ENCODE measurements around the gene OTOGL.
A peak's percentile ranks its signal among the peaks of the same experiment; 100 is the strongest.

Gene OTOGL

DNA sequence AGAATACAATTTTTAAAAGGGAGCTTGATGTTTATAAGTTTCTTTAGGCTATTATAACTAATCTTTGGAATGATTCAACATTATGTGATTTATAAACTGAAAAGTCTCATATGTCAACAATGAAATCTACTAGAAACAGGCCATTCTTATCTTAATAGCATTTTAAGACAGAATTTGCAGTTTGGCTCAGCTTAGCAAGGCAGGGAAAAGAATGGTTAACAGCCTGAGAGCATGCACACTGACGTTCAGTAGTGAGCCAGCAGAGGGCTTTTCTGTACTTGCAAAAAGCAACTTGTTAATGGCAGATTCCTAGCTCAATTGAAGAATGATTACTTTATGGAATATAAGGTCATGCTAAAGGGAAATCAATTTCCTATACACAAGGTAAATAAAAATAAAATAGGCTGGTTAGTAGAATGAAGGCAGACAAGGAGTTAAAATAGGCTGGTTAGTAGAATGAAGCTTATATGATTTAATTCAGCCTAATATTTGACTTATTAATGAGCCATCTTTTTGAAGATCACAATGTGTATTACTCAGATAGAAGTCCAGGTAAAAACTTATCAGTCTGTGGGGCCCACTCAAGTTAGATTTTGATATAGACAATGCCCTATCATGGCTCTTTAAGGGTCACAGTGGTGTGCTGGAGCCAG, 95.9 kb downstream of the OTOGL start:
- Histone ChIP-seq H3K4me3 (ENCODE audit: low read length) (no peak overlapping the region), H3K9me3 (ENCODE audit: control insufficient read depth, insufficient read depth, low read length) (no peaks in the 10 kb centered on the region), H3K9me2 (replicated peaks; ENCODE audit: control insufficient read depth, low read length) (no peaks in the 10 kb centered on the region), H3F3A (ENCODE audit: control insufficient read depth, insufficient read depth) (no peaks in the 10 kb centered on the region), H3K36me3 (ENCODE audit: control insufficient read depth, low read length) (no peaks in the 10 kb centered on the region), H4K20me1 (ENCODE audit: control insufficient read depth, insufficient read depth, low read depth, low read length) (no peaks in the 10 kb centered on the region), H3K27me3 (ENCODE audit: control insufficient read depth, low read length) (no peaks in the 10 kb centered on the region), H3K4me2 (ENCODE audit: low read length) (no peak overlapping the region), H3K4me1 (ENCODE audit: control insufficient read depth, low read length) (no peaks in the 10 kb centered on the region), H3K27ac (ENCODE audit: low read depth, low read length) (no peak overlapping the region), H3K79me2 (ENCODE audit: control insufficient read depth, low read length) (no peaks in the 10 kb centered on the region)
- TF ChIP-seq CTCF (IDR thresholded peaks at IDR 0.05; ENCODE audit: low read depth, low read length, poor library complexity, severe bottlenecking) (peak; percentile 34), EZH2phosphoT487 (IDR thresholded peaks at IDR 0.05; ENCODE audit: borderline replicate concordance, low read length) (no peak)

DNA sequence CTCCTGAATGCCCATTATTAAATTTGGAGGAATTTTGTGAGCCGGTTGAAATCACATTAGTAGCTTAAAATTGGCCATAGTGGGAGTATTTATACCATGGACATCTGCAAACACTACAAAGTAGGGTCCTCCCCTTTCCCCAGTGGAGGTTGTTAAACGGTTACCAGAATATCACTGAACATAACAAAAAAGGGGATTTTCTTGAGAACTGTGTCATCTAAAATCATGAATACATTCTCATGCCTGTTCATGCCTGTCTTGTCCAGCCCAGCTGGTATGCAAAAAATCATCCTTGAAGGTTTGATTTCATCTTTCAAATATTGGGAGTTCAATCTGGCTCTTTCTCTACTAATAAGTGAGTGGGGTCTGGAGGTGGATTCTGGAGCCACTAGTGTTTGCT, 96.4 kb downstream of the OTOGL start:
- no peaks in the 10 kb centered on the region for H4K20me1 ChIP-seq (ENCODE audit: control insufficient read depth, insufficient read depth, low read depth, low read length)
- no peak overlapping the region for H3K4me2 ChIP-seq (ENCODE audit: low read length)
- H3K9me3 ChIP-seq (ENCODE audit: control insufficient read depth, insufficient read depth, low read length): no peaks in the 10 kb centered on the region
- no peaks in the 10 kb centered on the region for H3K4me1 ChIP-seq (ENCODE audit: control insufficient read depth, low read length)
- H3K79me2 ChIP-seq (ENCODE audit: control insufficient read depth, low read length): no peaks in the 10 kb centered on the region
- TF ChIP-seq EZH2phosphoT487 (IDR thresholded peaks at IDR 0.05; ENCODE audit: borderline replicate concordance, low read length) (no peak), CTCF (IDR thresholded peaks at IDR 0.05; ENCODE audit: low read depth, low read length, poor library complexity, severe bottlenecking) (no peak)
- H3K9me2 ChIP-seq (replicated peaks; ENCODE audit: control insufficient read depth, low read length): no peaks in the 10 kb centered on the region
- no peak overlapping the region for H3K4me3 ChIP-seq (ENCODE audit: low read length)
- no peaks in the 10 kb centered on the region for H3K27me3 ChIP-seq (ENCODE audit: control insufficient read depth, low read length)
- no peaks in the 10 kb centered on the region for H3F3A ChIP-seq (ENCODE audit: control insufficient read depth, insufficient read depth)
- no peaks in the 10 kb centered on the region for H3K36me3 ChIP-seq (ENCODE audit: control insufficient read depth, low read length)
- no peak overlapping the region for H3K27ac ChIP-seq (ENCODE audit: low read depth, low read length)

- Histone ChIP-seq H3K4me2 (ENCODE audit: low read length) (no peak overlapping the region), H3K36me3 (ENCODE audit: control insufficient read depth, low read length) (no peaks in the 10 kb centered on the region), H3K4me3 (ENCODE audit: low read length) (no peak overlapping the region), H3K4me1 (ENCODE audit: control insufficient read depth, low read length) (no peaks in the 10 kb centered on the region), H3K27me3 (ENCODE audit: control insufficient read depth, low read length) (no peaks in the 10 kb centered on the region), H3K9me2 (replicated peaks; ENCODE audit: control insufficient read depth, low read length) (no peaks in the 10 kb centered on the region), H3F3A (ENCODE audit: control insufficient read depth, insufficient read depth) (no peaks in the 10 kb centered on the region), H3K79me2 (ENCODE audit: control insufficient read depth, low read length) (no peaks in the 10 kb centered on the region), H4K20me1 (ENCODE audit: control insufficient read depth, insufficient read depth, low read depth, low read length) (no peaks in the 10 kb centered on the region), H3K9me3 (ENCODE audit: control insufficient read depth, insufficient read depth, low read length) (no peaks in the 10 kb centered on the region), H3K27ac (ENCODE audit: low read depth, low read length) (no peak overlapping the region)
- TF ChIP-seq EZH2phosphoT487 (IDR thresholded peaks at IDR 0.05; ENCODE audit: borderline replicate concordance, low read length): no peak
- TF ChIP-seq CTCF (IDR thresholded peaks at IDR 0.05; ENCODE audit: low read depth, low read length, poor library complexity, severe bottlenecking): no peak
These were observed 97.1 kb downstream of the OTOGL start for GRCh38 chr12:80196419-80196818.
